Measurements from ENCODE around the gene CCDC150. TPM values are rescaled to one million over a fixed set of nuclear protein-coding genes. Genes with fewer than 3 reads are reported as not detected.
"Not testable (repeated sequence)": the region's sequence is repeated elsewhere in the genome, so short reads cannot be mapped to it uniquely, and the experiment has no call there.

The CCDC150 gene
- total RNA-seq, 1 experiment from 2014 or later: 10.2 TPM

DNA sequence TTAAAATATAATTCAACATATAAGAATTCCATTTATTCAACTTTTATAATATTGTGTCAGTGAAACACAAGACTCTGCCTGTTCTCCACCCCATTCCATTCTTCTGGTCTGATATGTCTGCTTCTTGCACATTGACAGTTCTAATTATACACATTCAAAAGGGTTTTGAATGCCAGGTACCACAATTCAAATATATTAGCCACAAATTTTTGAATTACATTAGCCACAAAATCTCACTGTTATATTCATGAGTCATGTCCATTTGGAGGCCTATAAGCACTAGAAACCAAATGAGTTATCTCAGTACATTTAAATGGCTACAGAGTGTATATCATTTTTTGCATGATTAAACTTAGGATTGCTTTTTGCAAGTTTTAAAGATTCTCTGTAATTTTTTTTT is 72.1 kb downstream of the CCDC150 start:
- peak; percentile 6 for DNase-seq (ENCODE audit: low read depth)

DNA sequence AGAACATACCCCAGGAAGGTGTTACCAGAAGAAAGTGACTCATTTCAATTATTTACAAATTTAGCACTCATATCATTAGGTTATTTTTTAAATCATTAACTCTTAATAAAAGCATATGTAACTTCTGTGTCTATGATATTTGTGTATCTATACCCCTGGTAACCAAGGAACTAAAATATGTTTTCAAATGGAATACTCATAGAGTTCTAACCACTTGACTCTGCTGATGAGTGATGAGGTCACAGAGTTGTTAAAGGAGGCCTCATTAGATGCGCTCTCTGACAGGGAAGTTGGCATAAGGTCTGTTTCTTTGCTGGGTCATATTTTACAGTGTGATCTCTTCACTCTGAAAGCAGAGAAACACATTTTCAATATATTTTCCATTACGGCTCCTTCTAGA is 73.4 kb downstream of the CCDC150 start:
- no peak for DNase-seq (ENCODE audit: low read depth)

DNA sequence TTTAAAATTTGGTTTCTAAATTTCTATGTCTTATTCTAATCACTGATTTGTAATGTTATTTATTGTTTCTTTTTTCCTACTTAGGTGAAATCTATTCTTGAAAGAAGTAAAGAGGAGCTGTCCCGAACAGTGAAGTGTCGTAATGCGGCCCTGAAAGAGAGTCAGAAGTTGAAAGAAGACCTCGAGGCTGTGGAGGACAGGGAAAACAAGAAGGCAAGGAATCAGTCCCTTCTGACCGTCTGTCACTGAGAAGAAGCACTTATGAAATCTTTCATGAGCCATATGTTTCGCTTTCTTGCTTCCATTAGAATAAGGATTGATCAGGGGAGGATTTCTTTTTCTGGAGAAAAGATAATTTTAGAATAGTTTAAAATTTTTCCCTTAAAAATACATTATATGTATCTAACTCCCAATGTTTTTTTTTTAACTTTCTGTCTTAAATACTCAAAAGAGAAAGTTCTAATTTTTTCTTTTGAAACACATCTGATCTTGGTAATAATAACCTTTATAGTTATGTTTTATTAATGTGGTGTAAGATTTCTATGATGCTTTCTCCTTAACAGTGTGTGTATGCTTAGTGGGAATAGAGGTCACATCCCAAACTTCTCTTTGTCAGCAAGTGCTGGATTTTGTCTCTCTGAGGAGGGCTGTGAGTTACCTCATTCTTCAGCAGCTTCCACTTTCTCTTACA is 79.0 kb downstream of the CCDC150 start:
- DNase-seq (ENCODE audit: low read depth): no peak

DNA sequence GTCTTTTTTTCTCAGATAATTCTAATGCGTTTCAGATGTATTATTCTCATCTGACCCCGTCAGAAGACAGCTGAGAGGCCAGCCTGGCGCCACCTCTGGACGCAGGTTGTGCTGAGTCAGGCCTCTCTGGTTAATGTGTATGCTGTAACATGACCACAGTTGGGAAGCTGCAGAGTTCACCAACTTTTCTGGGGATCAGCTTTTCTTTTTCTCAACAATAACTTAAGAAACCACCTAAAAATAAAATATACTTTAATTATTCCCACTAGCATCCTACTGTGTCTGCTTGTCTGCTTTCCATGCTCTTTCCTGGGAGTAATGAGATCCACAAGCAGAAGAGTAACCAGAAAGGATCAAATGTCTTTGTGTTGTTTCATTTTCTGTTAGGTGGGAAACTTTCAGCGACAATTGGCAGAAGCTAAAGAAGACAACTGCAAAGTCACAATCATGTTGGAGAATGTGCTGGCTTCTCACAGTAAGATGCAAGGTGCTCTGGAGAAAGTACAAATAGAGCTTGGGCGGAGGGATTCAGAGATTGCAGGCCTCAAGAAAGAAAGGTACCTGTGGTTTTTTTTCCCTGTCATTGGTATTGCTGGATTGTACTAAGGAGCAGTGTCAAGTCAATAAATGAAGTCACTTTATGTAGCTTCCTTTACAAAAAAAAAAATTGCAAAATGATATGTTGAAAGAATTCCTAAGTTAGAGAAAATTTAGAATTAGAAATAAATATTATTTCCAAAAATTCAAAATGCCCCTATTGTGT is 79.8 kb downstream of the CCDC150 start:
- DNase-seq (ENCODE audit: low read depth): peak; percentile 80

DNA sequence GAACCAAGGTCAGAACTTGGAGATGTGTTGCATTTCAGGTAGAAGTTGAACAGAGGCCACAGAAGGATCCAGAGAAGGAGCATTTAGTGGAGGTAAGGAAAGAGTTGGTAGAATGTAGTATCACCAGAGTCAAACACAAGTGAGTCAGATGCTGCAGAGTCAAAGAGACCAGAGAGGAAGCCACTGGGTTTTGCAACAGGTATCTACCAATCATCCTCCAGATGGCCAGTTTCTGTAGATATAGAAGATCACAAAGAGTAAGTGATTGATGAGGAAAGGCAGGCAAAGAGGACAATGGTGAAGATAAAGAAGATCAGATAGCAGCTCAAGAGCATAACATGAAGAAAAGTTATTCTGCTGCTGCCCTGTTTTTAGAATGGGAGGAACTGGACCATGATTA is 84.1 kb downstream of the CCDC150 start:
- no peak for DNase-seq (ENCODE audit: low read depth)

DNA sequence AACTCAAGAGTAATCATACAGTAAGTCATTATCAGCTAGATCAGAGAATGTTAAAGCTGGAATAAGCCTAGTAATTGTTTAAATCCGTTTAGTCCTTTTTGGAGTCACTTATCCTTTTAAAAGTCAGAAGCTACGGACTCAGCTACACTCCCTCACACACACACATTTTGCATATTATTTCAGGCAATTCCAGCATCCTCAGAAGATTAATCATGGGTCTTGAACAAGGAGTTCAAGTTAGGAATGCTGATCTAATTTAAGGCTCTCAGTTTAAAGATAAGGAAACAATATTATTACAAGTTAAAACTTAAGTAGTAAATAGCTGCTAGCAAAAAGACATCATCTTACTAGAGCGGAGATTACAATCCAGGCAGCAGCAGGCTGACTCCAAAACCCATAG is 85.7 kb downstream of the CCDC150 start:
- DNase-seq (ENCODE audit: low read depth): no peak

DNA sequence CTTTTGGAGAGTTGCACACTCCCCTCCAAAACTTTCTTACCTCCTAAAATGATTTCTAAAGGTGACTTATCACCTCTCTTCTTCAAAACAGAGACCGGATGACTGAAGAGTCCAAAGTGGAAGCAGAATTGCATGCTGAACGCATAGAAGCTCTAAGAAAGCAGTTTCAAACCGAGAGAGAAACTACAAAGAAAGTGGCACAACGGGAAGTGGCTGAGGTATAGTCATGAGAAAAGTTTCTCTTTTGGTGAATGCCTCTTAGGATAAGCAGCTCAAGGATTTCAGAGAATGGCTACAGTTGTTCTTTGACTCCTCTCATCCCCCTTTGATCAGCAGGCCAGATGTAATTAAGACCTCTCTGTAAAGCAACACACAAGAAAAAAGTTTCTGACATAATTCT is 86.4 kb downstream of the CCDC150 start:
- no peak for DNase-seq (ENCODE audit: low read depth)

DNA sequence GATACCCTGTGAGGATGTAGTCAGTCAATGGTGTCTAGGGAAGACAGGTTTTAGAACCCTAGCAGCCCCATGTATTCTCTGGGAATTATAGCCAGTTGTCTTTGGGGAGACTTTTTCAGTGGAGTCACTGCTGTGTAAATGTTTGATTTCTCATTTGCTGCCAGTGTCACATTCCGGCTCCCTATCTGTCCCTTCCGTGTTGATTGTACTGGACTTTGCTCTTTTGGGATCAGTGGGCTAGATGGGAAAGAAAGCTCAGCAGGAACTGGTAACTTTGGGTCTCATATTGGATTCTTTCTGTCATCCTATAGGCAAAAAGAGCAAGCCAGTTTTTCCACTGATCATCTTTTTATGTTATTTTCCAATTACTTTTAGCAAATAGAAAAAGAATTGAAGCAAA is 89.9 kb downstream of the CCDC150 start:
- no peak for DNase-seq (ENCODE audit: low read depth)

DNA sequence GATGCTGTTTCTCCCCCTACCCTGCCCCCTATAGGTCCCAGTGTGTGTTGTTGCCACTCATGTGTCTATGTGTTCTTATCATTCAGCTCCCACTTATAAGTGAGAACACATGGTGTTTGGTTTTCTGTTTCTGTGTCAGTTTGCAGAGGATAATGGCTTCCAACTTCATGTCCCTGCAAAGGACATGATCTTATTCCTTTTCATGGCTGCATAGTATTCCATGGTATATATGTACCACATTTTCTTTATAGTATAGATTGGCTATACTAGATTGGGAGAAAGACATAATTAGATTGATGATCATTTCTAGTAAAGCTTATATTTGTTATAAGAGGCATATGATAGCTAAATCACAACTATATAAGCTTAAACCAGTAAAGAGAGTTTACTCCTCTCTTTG is 97.1 kb downstream of the CCDC150 start:
- not testable (repeated sequence) for DNase-seq (ENCODE audit: low read depth)

DNA sequence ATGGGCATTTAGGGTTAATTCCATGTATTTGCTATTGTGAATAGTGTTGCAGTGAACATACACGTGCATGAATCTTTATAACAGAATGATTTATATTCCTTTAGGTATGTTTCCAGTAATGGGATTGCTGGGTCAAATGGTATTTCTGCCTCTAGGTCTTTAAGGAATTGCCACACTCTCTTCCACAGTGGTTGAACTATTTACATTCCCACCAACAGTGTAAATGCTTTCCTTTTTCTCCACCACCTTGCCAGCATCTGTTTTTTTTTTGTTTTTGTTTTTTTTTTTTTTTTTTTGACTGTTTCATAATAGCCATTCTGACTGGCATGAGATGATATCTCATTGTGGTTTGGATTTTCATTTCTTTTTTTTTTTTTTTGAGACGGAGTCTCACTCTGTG is 97.5 kb downstream of the CCDC150 start:
- no peak for DNase-seq (ENCODE audit: low read depth)

DNA sequence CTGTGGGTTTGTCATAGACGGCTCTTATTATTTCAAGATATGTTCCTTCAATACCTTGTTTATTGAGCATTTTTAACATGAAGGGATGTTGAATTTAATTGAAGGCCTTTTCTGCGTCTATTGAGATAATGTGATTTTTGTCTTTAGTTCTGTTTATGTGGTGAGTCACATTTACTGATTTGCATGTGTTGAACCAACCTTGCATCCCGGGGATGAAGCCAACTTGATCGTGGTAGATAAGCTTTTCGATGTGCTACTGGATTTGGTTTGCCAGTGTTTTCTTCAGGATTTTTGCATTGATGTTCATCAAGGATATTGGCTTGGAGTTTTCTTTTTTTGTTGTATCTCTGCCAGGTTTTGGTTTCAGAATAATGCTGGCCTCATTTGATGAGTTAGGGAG is 99.5 kb downstream of the CCDC150 start:
- DNase-seq (ENCODE audit: low read depth): no peak

DNA sequence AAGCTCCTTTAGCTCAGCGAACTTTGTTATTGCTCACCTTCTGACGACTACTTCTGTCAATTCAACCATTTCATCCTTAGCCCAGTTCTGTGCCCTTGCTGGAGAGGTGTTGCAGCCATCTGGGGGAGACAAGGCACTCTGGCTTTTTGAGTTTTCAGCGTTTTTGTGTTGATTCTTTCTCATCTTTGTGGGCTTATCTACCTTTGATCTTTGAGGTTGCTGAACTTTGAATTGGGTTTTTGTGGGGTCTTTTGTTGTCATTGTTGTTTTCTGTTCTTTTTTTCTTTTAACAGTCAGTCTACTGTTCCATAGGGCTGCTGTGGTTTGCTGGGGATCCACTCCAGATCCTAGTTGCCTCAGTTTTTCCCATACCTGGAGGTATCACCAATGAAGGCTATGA is 102.7 kb downstream of the CCDC150 start:
- no peak for DNase-seq (ENCODE audit: low read depth)

DNA sequence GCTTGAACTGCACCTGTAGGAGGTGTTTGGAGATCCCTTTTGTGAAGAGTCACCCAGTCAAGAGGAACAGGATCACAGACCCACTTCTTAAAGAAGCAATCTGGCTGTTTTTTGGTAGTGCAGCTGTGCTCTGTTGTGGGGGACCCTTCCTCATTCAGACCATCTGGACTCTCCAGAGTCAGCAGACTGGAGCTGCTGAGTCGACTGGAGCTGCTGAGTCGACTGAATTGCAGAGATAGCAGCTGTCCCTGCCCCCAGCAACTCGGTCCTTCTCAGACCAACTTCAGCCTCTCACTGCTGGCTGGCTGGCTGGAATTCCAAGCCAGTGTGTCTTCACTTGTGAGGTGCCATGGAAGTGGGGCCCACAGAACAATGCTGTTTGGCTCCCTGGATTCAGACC is 103.2 kb downstream of the CCDC150 start:
- DNase-seq (ENCODE audit: low read depth): no peak

DNA sequence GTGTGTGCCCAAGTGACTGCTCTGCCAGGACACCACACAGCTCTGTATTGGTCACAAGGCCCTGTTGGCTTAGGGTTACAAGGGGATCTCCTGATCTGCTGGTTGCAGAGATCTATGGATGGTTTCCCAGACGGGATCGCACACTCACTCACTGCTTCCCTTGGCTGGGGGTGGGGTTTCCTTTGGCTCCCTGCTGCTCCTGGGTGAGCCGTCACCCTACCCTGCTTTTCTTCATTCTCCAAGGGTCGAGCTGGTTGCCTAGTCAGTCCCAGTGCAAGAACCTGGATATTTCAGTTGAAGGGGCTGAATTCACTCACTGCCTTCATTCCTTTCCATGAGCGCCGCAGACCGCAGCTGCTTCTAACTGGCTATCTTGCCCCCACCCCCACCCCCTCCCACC is 103.7 kb downstream of the CCDC150 start:
- no peak for DNase-seq (ENCODE audit: low read depth)

DNA sequence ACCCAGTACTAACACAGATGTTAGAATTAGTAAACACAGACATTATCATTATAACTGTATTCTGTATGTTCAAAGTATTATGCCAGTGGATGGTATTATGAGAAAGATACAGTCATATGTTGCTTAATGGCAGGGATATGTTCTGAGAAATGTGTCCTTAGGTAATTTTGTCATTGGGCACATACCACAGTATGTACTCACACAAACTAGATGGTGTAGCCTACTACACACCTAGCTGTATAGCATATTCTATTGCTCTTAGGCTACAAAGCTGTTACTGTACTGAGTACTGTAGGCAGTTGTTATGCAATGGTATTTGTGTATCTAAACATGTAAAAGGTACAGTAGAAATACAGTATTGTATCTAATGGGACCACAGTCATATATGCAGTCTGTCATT is 106.2 kb downstream of the CCDC150 start:
- DNase-seq (ENCODE audit: low read depth): no peak

DNA sequence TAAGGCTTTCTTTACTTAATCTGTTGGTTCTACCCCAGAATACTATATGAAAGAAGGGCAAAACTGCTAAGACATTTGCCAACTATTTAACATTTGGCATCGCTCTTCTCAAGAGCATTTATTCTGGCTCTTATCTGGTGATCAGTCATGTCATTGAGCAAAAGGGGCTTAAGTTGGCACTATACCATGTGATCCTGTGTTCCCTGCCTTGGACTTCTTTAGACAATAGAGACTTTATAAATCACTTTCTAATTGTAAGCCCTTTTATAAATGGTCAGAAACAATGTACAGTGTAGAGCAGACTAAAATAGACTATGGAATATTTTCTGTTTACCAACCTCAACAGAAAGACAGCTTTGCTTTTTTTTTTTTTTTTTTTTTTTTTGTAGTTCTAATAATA is 107.9 kb downstream of the CCDC150 start:
- DNase-seq (ENCODE audit: low read depth): no peak

DNA sequence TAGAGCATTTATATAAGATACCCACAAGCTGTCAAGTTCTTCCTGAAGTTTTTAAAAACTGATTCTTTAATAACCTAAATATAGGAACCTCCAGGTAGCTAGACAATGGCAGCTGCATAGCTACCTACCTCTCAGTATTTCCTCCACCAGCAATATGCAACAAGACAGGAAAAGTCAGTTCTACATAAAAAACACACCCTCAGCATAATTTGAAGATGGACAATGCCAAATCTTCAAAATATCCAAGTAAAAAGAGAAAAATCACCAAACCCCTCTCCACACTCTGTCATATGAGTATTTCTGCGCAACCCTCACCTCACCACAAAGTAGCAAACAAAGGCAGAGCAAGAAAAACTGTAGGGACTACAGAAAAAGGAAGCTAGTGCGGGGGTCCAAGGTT is 108.6 kb downstream of the CCDC150 start:
- DNase-seq (ENCODE audit: low read depth): no peak

DNA sequence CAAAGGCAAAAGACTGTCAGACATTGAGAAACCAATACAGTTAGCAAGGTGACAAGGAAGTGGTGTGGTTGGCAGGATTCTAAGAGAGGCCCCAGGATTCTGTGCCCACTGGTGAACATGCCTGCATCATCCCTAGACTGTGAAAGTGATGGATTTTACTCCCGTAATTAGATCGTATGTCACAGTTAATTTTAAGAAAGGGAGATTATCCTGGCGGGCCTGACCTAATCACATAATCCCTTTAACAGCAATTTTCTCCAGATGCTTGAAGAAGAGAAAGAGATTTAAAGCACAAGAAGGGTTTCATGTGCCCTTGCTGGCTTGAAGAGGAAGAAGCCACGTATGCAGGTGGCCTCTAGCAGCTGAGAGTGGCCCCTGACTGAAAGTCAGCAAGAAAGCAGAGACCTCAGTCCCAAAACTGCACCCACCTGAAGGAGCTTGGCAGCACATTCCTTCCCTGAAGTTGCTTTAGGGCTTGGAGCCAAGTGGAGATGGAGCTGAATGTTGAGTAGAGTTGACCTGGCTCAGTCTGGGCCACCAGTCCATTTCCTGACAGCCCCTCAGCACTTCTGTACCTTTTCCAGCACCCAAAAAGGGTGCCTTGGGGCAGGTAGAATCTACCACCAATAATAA is 110.9 kb downstream of the CCDC150 start:
- no peak for DNase-seq (ENCODE audit: low read depth)

DNA sequence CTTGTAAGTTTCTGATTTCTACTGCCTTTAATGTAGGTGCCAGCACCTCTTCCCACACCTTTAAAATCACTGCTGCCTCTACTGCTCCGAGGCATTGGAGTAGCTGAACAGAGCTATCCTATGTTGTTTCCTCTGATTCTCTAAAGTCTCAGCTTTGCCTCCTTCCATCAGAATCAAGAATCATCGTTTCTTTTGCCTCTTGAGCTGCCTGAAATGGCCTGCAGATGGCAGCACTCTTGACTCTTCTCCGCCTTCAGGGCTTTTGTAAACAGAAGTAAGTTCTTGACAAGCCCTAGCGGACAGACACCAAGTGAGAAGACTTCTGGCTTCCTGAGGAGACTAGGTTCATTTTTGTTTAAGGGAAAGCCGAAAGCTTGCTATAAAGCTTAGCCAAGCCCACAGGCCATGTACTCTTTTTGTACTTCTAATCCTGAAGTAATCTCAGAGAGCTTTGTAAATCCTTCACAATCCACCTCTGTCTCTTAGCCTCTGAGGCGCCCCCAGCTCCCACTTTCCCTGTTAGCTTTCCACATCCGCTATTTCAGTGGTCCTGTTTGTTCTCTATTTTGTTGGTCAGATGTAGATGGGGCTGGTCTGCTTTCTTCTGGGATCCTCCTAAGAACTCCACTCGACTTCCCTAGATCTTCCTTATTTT is 111.6 kb downstream of the CCDC150 start:
- DNase-seq (ENCODE audit: low read depth): peak; percentile 26

DNA sequence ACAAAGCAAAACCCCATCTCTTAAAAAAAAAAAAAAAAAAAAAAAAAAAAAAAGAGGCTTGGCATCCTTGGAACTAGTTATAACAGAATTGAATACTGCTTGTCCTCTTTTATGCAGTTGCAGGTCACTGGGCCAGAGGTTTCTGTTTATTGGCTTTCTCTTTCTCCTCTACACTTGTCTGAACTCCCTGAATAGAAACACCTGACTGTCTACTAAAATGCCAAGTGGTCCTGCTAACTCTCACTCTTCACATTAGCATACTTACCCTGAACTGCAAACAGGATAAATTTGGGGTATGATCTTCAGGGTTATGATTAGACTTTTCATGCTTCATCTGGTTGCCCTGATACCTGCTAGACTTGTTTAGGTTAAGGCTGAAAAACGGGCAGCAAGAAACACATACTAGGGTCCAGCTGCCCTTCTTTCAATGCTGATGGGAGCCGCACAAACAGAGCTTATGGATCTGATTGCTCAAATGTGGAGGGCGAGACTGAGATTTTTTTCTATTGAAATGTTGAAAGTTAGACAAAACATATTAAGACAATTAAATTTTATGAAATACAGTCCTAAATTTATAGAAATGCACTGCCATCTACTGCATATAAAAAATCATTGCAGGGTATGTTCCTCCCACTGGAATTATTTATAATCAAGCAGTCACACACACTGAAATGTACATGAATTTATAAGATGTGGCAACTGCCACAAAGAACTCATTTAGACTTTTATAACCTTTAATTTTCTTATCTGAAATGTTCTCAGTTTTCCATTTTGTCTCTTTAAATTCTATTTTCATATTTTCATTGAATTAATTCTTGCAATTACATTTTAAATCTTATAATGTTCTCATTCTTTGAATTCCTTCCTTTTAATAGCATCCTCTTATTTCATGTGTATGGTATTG is 119.2 kb downstream of the CCDC150 start:
- DNase-seq (ENCODE audit: low read depth): peak; percentile 30

DNA sequence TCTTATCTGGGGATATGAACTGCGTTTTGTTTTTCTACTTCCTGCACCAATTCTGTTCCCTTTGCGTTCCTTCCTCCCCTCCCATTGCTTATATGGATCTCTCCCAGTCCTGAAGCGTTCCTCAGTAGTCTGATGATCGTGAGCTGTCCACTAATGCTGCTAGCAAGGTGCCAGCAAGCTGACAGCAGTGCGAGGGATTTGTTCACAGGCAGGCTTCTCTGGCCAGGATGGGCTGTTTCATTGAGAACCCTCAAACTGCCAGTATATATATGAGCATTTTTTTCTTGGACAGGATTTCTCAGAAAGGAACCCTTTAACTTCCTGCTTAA is 119.8 kb downstream of the CCDC150 start:
- no peak for DNase-seq (ENCODE audit: low read depth)

All from LHCN-M2 (cell line).